ENCODE measurements around the gene SUFU. TPM values are rescaled to one million over a fixed set of nuclear protein-coding genes. Genes with fewer than 3 reads are reported as not detected.

SUFU gene
- total and polyA plus RNA-seq, 2 of the 13 experiments (the other 11 are each of a cell fraction or from before 2014, with no cell fraction given), result 2.9 to 5.5 TPM

GRCh38 chr10:102593074-102593803 lies 89.5 kb downstream of the SUFU start (continued):
- TF ChIP-seq TARDBP (CRISPR knock-in tag; IDR thresholded peaks at IDR 0.05) (peak; percentile 42; the same call in 1 of the 2 replicates), PRDM10 (CRISPR knock-in tag; IDR thresholded peaks at IDR 0.05; ENCODE audit: low read depth) (no peak), FOXK1 (CRISPR knock-in tag; IDR thresholded peaks at IDR 0.05; ENCODE audit: borderline replicate concordance, low read depth) (peak; percentile 59; the same call in 1 of the 2 replicates), ZNF772 (CRISPR knock-in tag; IDR thresholded peaks at IDR 0.05) (0 out of 2 replicates have a peak, but pooled peaks have one; percentile 47), ZNF513 (CRISPR knock-in tag; conservative IDR thresholded peaks at IDR 0.05) (0 out of 2 replicates have a peak, but pooled peaks have one; percentile 40), FOXA3 (CRISPR knock-in tag; IDR thresholded peaks at IDR 0.05) (peak; percentile 77), NR2F6 (IDR thresholded peaks at IDR 0.05) (peak; percentile 47; the same call in 1 of the 2 replicates), NR2F6 (CRISPR knock-in tag; IDR thresholded peaks at IDR 0.05) (peak; percentile 53), HNRNPK (IDR thresholded peaks at IDR 0.05; ENCODE audit: low read depth, low read length, poor library complexity, severe bottlenecking) (no peak), HMGXB4 (CRISPR knock-in tag; IDR thresholded peaks at IDR 0.05; ENCODE audit: borderline replicate concordance in 1 of 2, low read depth in 1 of 2) (0 out of 4 replicates have a peak, but pooled peaks of 1 of the 2 experiments have one; percentile 38), ZNF468 (CRISPR knock-in tag; IDR thresholded peaks at IDR 0.05) (0 out of 2 replicates have a peak, but pooled peaks have one; percentile 36), NCOA2 (CRISPR knock-in tag; IDR thresholded peaks at IDR 0.05) (0 out of 2 replicates have a peak, but pooled peaks have one; percentile 31), BRCA1 (CRISPR knock-in tag; IDR thresholded peaks at IDR 0.05) (no peak), SATB2 (CRISPR knock-in tag; IDR thresholded peaks at IDR 0.05) (no peak), HNF1B (CRISPR knock-in tag; IDR thresholded peaks at IDR 0.05) (no peak), HNRNPL (IDR thresholded peaks at IDR 0.05; ENCODE audit: low read depth, low read length) (peak; percentile 48; the same call in 1 of the 2 replicates), PITX1 (CRISPR knock-in tag; IDR thresholded peaks at IDR 0.05) (no peak)

Data from HepG2 (cell line).